B cell (primary cell): ENCODE measurements around the gene DMPK. TPM values are rescaled to one million over a fixed set of nuclear protein-coding genes. Genes with fewer than 3 reads are reported as not detected.

Experiments used
- ATAC-seq: fragments of 200-7000 bp; cut with Tn5 transposase; one replicate; pipeline ENCODE4 v1.10.0; 2021; ENCODE audit warnings: low read depth, mild to moderate bottlenecking, moderate number of reproducible peaks, moderate library complexity
- CTCF ChIA-PET: fragments of 350-600 bp; sonication (Branson Sonifier 250); formaldehyde crosslinking; loops from one replicate; lab custom pipeline; 2021; ENCODE audit warnings: antibody characterized with exemption, inconsistent platforms; lab: Charles Lee
- POLR2A ChIA-PET: fragments of 350-600 bp; sonication (Branson Sonifier 250); formaldehyde crosslinking; loops from one replicate; lab custom pipeline; 2021; ENCODE audit warnings: antibody characterized with exemption; lab: Charles Lee
- DNase-seq: peaks from one replicate; pipeline ENCODE4 v3.0.0; 2013
- H2AFZ ChIP-seq: 2 replicates; pipeline ENCODE4 v1.6.1; 2012; ENCODE audit warnings: mild to moderate bottlenecking, low read depth, low read length; ENCODE audit not compliant: insufficient read depth, poor library complexity, severe bottlenecking
- H3K27ac ChIP-seq, 2 donors: 1 replicate in 1 of 2; 2 replicates in 1 of 2; pipeline ENCODE4 v1.5.1; 2012 to 2013; ENCODE audit warnings: low read length in 2 of 2, mild to moderate bottlenecking in 2 of 2, moderate library complexity in 1 of 2
- H3K27me3 ChIP-seq, 4 experiments: fragments of 200-600 bp in 1 of 4; sonication (generic) in 1 of 4; replicated peaks in 1 of 4; 1 replicate in 2 of 4; 2 replicates in 2 of 4; pipeline versions ENCODE4 v1.6.1 to v1.7.0; 2013 to 2016; ENCODE audit warnings: low read length in 3 of 4, mild to moderate bottlenecking in 2 of 4, mixed read lengths in 1 of 4, moderate library complexity in 1 of 4; ENCODE audit not compliant: insufficient read depth in 4 of 4, control insufficient read depth in 3 of 4; ENCODE audit errors: control extremely low read depth in 1 of 4
- H3K36me3 ChIP-seq, 2 experiments: replicated peaks in 1 of 2; 1 replicate in 1 of 2; 2 replicates in 1 of 2; pipeline versions ENCODE4 v1.6.1 to v1.7.1; 2013; ENCODE audit warnings: low read length in 1 of 2; ENCODE audit not compliant: insufficient read depth in 2 of 2, control insufficient read depth in 1 of 2; ENCODE audit errors: control extremely low read depth in 1 of 2, extremely low read depth in 1 of 2
- H3K4me1 ChIP-seq, 2 donors: fragments of 200-600 bp in 1 of 2; sonication (generic) in 1 of 2; 1 replicate in 1 of 2; 2 replicates in 1 of 2; pipeline versions ENCODE4 v1.5.1 to v1.6.1; 2013 to 2017; ENCODE audit warnings: low read length in 2 of 2; ENCODE audit not compliant: control insufficient read depth in 2 of 2, insufficient read depth in 2 of 2
- H3K4me2 ChIP-seq: replicated peaks from 2 replicates; pipeline ENCODE3; 2012; ENCODE audit warnings: mild to moderate bottlenecking, low read depth, low read length; ENCODE audit not compliant: poor library complexity, severe bottlenecking
- H3K4me3 ChIP-seq, 5 experiments: fragments of 200-600 bp in 1 of 5; sonication (generic) in 1 of 5; 1 replicate in 3 of 5; 2 replicates in 2 of 5; pipeline versions ENCODE4 v1.5.1 to v1.7.0; 2011 to 2016; ENCODE audit warnings: low read length in 4 of 5, mild to moderate bottlenecking in 4 of 5, low read depth in 2 of 5, control low read depth in 1 of 5, moderate library complexity in 1 of 5; ENCODE audit not compliant: insufficient read depth in 1 of 5; ENCODE audit errors: control extremely low read depth in 1 of 5, extremely low read depth in 1 of 5
- H3K79me2 ChIP-seq: fragments of 200-600 bp; sonication (generic); one replicate; pipeline ENCODE4 v1.6.0; 2016; ENCODE audit warnings: low read length; ENCODE audit not compliant: control insufficient read depth, insufficient read depth
- H3K9ac ChIP-seq: fragments of 200-600 bp; sonication (generic); 2 replicates; pipeline ENCODE4 v1.6.1; 2017; ENCODE audit warnings: mild to moderate bottlenecking, low read length, moderate library complexity
- H3K9me3 ChIP-seq, 3 donors: one replicate each; pipeline versions ENCODE4 v1.6.1 to v1.7.1; 2013; ENCODE audit warnings: low read length in 2 of 3; ENCODE audit not compliant: control insufficient read depth in 2 of 3, insufficient read depth in 1 of 3; ENCODE audit errors: control extremely low read depth in 1 of 3
- H4K20me1 ChIP-seq: 2 replicates; pipeline ENCODE4 v1.6.0; 2012; ENCODE audit warnings: mild to moderate bottlenecking, low read length; ENCODE audit not compliant: insufficient read depth, control insufficient read depth, poor library complexity, severe bottlenecking
- H3K27ac Mint-ChIP-seq: one replicate; pipeline ENCODE4 v1.8.0; 2021; ENCODE audit warnings: mixed read lengths
- H3K27me3 Mint-ChIP-seq: one replicate; pipeline ENCODE4 v1.8.0; 2021; ENCODE audit warnings: mixed read lengths
- H3K4me1 Mint-ChIP-seq: one replicate; pipeline ENCODE4 v1.8.0; 2021; ENCODE audit warnings: mixed read lengths
- H3K4me3 Mint-ChIP-seq: one replicate; pipeline ENCODE4 v1.8.0; 2021; ENCODE audit warnings: mixed read lengths
- H3K9me3 Mint-ChIP-seq: one replicate; pipeline ENCODE4 v1.8.0; 2022; ENCODE audit warnings: mixed read lengths; ENCODE audit not compliant: insufficient read depth
- CTCF ChIP-seq: fragments of 200-600 bp; IDR thresholded peaks from one replicate; pipeline ENCODE4 v1.8.0; 2022; ENCODE audit warnings: antibody characterized with exemption, mild to moderate bottlenecking
- EZH2 ChIP-seq: IDR thresholded peaks from 2 replicates; pipeline ENCODE4 v1.6.1; 2012; ENCODE audit warnings: borderline replicate concordance, low read depth, mild to moderate bottlenecking, moderate library complexity, low read length; ENCODE audit not compliant: insufficient read depth, poor library complexity, severe bottlenecking
- WGBS: methylation state at CpG from one replicate; pipeline ENCODE4 v1.1.5; 2013; ENCODE audit warnings: missing lambda C conversion rate; ENCODE audit not compliant: insufficient coverage; 5-methylcytosine and 5-hydroxymethylcytosine counted together
- intact Hi-C: fragments of 100-400 bp; cut with micrococcal nuclease; formaldehyde crosslinking; loops from one replicate; pipeline ENCODE4 v1.10.0; 2022
- polyA plus RNA-seq: library from polyadenylated mRNA; depleted of rRNA; stranded (reverse); fragments of >200 nt; gene quantifications from 2 replicates; pipeline ENCODE4 v1.2.3, GENCODE V29; 2012
- total RNA-seq, 2 donors: library from RNA; stranded (reverse); fragments of 120-200 nt in 1 of 2; gene quantifications; 1 replicate in 1 of 2; 2 replicates in 1 of 2; pipeline versions ENCODE4 v1.2.3 to v1.2.4, GENCODE V29; 2013 to 2022

The DMPK gene
- total and polyA plus RNA-seq, 2 donors (not counting 1 experiment from before 2014, with no cell fraction given), result 28.7 to 58.3 TPM

GRCh38 chr19:45765702-45766295, 16.5 kb downstream of the DMPK start:
- no peaks in the 10 kb centered on the region for H3K36me3 ChIP-seq
- no peaks in the 10 kb centered on the region for H4K20me1 ChIP-seq
- H3K4me3 ChIP-seq, result no peak overlapping the region
- peaks cover 0 to 44% (median 8%) of the 10 kb centered on the region in 4 experiments for H3K27me3 ChIP-seq
- Mint-ChIP-seq H3K9me3 (no peaks in the 10 kb centered on the region), H3K27me3 (peaks cover 10% of the 10 kb centered on the region), H3K4me1 (peaks cover 14% of the 10 kb centered on the region), H3K4me3 (no peak overlapping the region), H3K27ac (no peak overlapping the region)
- H3K4me2 ChIP-seq, result no peak overlapping the region
- no peak for TF ChIP-seq EZH2
- no peak for TF ChIP-seq CTCF
- peaks cover 0 to 3% (median 0%) of the 10 kb centered on the region in 3 donors for H3K9me3 ChIP-seq
- H3K9ac ChIP-seq, result no peak overlapping the region
- DNase-seq, result no peak
- ATAC-seq, result no peak
- no peak overlapping the region for H3K27ac ChIP-seq
- WGBS, result 92% methylated on average over 23 of the region's 23 CpGs
- intact Hi-C loops, result no loop called here
- H2AFZ ChIP-seq, result no peak overlapping the region
- ChIA-PET POLR2A (no interaction called here), CTCF (no interaction called here)
- no peaks in the 10 kb centered on the region for H3K79me2 ChIP-seq
- peaks cover 10 to 24% of the 10 kb centered on the region in 2 donors for H3K4me1 ChIP-seq

- Histone ChIP-seq H3K27ac (no peak overlapping the region), H3K4me2 (no peak overlapping the region), H3K79me2 (no peaks in the 10 kb centered on the region), H3K9me3 (peaks cover 0 to 3% (median 0%) of the 10 kb centered on the region in 3 donors), H3K4me1 (peaks cover 8 to 19% of the 10 kb centered on the region in 2 donors), H2AFZ (no peak overlapping the region), H4K20me1 (no peaks in the 10 kb centered on the region), H3K4me3 (no peak overlapping the region), H3K9ac (no peak overlapping the region), H3K27me3 (peaks cover 0 to 44% (median 8%) of the 10 kb centered on the region in 4 experiments), H3K36me3 (no peaks in the 10 kb centered on the region)
- peaks cover 13% of the 10 kb centered on the region for H3K27me3 Mint-ChIP-seq
- ChIA-PET POLR2A (interaction anchor here (0.6 kb wide), 1 partner anchor 16 kb away, joined by 8 read pairs; no protein-coding TSS in a partner anchor), CTCF (no interaction called here)
- intact Hi-C loops, result no loop called here
- no peak overlapping the region for H3K27ac Mint-ChIP-seq
- H3K4me1 Mint-ChIP-seq, result peaks cover 9% of the 10 kb centered on the region
- WGBS, result 83% methylated on average over 15 of the region's 21 CpGs
- no peak for ATAC-seq
- no peaks in the 10 kb centered on the region for H3K9me3 Mint-ChIP-seq
- DNase-seq, result no peak
- H3K4me3 Mint-ChIP-seq, result no peak overlapping the region
- TF ChIP-seq EZH2 (no peak), CTCF (no peak)
Measured at GRCh38 chr19:45764945-45765701, 17.2 kb downstream of the DMPK start.
